HG03280 (cell line): ENCODE results near the gene NKAIN4.

Source experiments
- ATAC-seq: cut with Tn5 transposase; IDR thresholded peaks from one replicate; pipeline ENCODE4 v1.9.1; 2021; ENCODE audit warnings: mild to moderate bottlenecking, moderate library complexity; ENCODE audit not compliant: unreplicated experiment

The NKAIN4 gene

DNA sequence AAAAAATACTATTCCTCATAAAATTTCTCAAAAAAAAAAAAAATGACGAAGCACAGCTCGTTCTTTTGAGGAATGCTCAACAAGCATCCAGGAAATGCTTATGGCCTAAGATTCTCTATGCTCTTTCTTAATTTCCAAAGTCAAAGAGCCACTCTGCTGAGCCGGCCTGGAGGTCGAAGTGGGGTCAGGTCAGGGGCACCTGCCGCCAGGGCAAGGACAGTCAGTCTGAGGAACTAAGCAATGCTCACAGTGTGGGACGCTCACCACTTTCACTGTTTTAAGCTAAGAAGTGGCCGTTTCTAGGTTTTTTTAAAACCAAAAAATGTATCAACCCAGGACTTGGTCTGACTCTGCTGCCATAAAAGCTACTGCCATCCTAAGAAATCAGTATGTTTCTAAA lies 55.7 kb downstream of the NKAIN4 start:
- no peak for ATAC-seq

- ATAC-seq = no peak
Observed at GRCh38 chr20:63196768-63197470, 57.3 kb downstream of the NKAIN4 start.

DNA sequence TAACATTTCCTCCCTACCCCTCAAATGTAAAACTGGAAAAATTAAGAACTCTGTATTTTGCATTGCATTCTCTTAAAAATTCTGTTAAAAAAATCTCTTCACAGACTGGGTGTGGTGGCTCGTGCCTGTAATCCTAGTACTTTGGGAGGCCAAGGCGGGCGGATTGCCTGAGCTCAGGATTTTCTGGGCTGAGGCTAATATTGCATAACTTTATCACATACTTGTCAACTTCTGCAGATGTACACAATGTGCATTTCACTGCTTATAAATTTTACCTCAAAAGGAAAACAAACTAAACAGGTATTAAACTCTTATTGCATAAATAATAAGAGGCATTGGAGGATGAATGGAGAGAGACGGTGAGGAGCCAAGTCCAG lies 59.5 kb downstream of the NKAIN4 start:
- no peak for ATAC-seq

DNA sequence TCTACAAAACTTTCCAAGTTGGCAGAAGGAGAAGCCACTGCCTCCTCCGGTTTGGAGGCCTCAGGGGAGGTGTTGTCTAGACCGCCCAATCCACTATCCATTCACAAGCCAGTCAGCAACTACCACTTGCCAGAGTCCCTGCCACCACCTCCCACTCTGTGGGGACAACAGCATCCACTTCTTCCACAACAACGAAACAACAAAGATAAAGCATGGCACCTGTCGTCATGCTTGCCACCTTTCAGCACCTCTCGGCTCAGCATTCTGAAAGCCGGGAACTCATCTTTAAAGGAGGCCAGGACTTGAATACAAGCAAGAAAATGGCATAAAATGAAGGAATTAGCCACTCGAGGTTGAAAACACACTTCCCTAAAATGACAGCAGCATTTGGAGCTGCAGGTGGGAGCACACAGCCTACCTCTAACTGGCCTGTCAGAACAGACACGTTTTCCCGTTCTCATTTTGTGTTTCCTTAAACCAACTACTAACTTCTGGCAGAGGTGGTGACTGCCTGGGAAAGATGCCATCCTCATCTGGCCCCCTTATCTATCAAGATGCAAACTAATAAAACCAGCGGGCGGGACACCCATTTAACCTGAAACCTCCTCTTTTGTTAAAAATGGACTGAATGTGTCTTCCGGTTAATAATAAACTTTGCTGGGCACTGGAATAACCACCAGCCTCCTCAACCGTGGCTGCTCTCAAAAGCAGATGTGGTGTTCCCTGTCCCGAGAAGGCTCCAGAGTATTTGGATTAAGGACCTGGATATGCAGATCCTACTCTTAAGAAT lies 60.1 kb downstream of the NKAIN4 start:
- ATAC-seq = no peak

DNA sequence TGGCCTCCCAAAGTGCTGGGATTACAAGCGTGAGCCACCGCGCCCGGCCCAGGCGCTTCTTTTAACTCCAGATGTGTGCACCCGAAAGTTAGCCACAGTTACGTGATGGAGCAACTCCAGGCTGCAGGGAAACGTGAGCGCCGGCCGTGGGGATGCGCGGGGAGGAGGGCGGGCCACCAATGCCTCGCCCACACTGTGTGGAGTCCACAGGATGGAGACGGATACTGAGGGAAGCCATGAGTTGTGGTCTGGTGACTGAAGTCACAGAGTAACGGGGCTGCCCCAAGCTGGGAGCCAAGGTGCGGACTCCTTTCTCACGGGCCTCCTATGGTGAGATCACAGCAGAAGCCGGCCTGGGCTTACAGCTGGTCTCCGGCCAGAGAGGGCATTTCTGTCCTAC lies 61.5 kb downstream of the NKAIN4 start:
- ATAC-seq = no peak

DNA sequence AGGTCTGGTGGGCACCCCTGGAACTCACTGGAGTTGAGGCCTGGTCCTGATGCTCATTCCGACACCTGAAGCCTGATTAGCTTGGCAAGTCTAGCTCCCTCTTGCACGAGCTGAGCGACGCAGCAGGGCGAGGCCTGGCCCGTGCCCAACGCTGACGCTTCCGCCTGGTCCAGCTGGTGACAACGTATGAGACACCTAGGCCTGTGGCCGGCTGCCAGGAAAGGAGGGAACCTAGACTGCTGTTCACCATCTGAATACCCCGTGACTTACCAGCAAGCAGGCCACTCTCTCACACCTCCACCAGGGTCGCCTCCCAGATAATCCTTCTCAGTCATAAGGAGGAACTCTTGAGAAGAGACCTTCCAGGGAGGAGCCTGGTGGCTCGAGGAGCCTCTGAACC lies 62.9 kb downstream of the NKAIN4 start:
- no peak for ATAC-seq

DNA sequence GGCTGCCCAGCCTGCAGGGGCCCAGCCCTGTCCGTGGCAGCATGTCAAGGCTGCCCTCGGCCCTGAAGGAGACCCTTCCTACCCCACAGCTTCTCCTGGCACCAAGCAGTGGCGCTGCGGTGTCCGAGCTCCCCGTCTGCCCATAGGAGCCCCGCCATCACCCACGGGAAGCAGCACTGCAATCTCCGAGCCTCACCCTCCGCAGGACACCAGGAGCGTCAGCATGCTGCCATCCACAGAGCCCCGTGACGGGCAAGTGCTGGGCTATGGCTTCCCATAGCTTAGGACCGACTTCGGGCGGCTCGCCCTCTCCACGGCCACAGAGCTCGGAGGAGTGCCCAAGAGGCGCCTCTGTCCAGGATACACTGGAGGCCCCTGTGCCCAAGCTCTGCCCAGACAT lies 63.4 kb downstream of the NKAIN4 start:
- no peak for ATAC-seq
